IMR-90 (cell line): ENCODE measurements around the gene IFNA1. TPM values are rescaled to one million over a fixed set of nuclear protein-coding genes. Genes with fewer than 3 reads are reported as not detected.

Experiments
- ATAC-seq: fragments of 200-7000 bp; cut with Tn5 transposase; 2 replicates; pipeline ENCODE4 v1.9.1; 2020; ENCODE audit warnings: low read depth, mild to moderate bottlenecking, moderate library complexity
- BruUV-seq: library from RNA; stranded (reverse); fragments of 400-500 nt; replicated peaks from 2 replicates; lab custom pipeline; 2021; lab: Mats Ljungman, UMichigan
- CTCF ChIA-PET: fragments of 300-600 bp; formaldehyde crosslinking; extraction: SDS; loops from one replicate; lab custom pipeline; 2021; ENCODE audit warnings: antibody characterized with exemption; lab: Yijun Ruan, JAX
- POLR2A ChIA-PET: fragments of 300-600 bp; sonication (Branson Sonifier 250); formaldehyde crosslinking; loops from one replicate; lab custom pipeline; 2022; ENCODE audit warnings: antibody characterized with exemption; ENCODE audit not compliant: unreplicated experiment; lab: Charles Lee
- DNase-seq: peaks from one replicate; pipeline ENCODE4 v3.0.0; 2013
- H2AFZ ChIP-seq: replicated peaks from 2 replicates; pipeline ENCODE3; 2013; ENCODE audit warnings: low read length, mild to moderate bottlenecking; ENCODE audit not compliant: poor library complexity
- H2AK5ac ChIP-seq: 2 replicates; pipeline ENCODE4 v1.6.1; 2013; ENCODE audit warnings: low read depth, low read length, inconsistent platforms
- H2AK9ac ChIP-seq: replicated peaks from 2 replicates; pipeline ENCODE3; 2013; ENCODE audit warnings: mild to moderate bottlenecking, low read depth, low read length, moderate library complexity; ENCODE audit not compliant: poor library complexity
- H2BK120ac ChIP-seq: 2 replicates; pipeline ENCODE4 v1.6.1; 2013; ENCODE audit warnings: low read depth, low read length, inconsistent platforms
- H2BK15ac ChIP-seq: 3 replicates; pipeline ENCODE4 v1.6.1; 2013; ENCODE audit warnings: low read depth, low read length, inconsistent platforms
- H2BK20ac ChIP-seq: 2 replicates; pipeline ENCODE4 v1.6.1; 2013; ENCODE audit warnings: low read depth, mild to moderate bottlenecking, inconsistent platforms, low read length, moderate library complexity
- H2BK5ac ChIP-seq: 2 replicates; pipeline ENCODE4 v1.6.1; 2013; ENCODE audit warnings: mild to moderate bottlenecking, low read depth, low read length, inconsistent platforms; ENCODE audit not compliant: poor library complexity, severe bottlenecking
- H3K14ac ChIP-seq: replicated peaks from 2 replicates; pipeline ENCODE4 v1.6.1; 2013; ENCODE audit warnings: low read depth, low read length, inconsistent platforms
- H3K18ac ChIP-seq: 2 replicates; pipeline ENCODE4 v1.6.1; 2013; ENCODE audit warnings: low read depth, low read length, control low read depth
- H3K23ac ChIP-seq: 2 replicates; pipeline ENCODE4 v1.6.1; 2013; ENCODE audit warnings: low read depth, low read length, inconsistent platforms
- H3K27ac ChIP-seq: 2 replicates; pipeline ENCODE4 v1.5.1; 2013; ENCODE audit warnings: mild to moderate bottlenecking, control low read depth, low read length; ENCODE audit not compliant: insufficient read depth
- H3K27me3 ChIP-seq: 2 replicates; pipeline ENCODE4 v1.6.1; 2013; ENCODE audit warnings: low read length; ENCODE audit not compliant: control insufficient read depth, insufficient read depth
- H3K36me3 ChIP-seq: 2 replicates; pipeline ENCODE4 v1.6.1; 2013; ENCODE audit warnings: low read length, mixed read lengths; ENCODE audit not compliant: control insufficient read depth, insufficient read depth
- H3K4ac ChIP-seq: 2 replicates; pipeline ENCODE4 v1.6.1; 2013; ENCODE audit warnings: low read depth, low read length, inconsistent platforms
- H3K4me1 ChIP-seq: 2 replicates; pipeline ENCODE4 v1.6.1; 2013; ENCODE audit warnings: low read length, mixed read lengths; ENCODE audit not compliant: control insufficient read depth, insufficient read depth
- H3K4me2 ChIP-seq: 2 replicates; pipeline ENCODE4 v1.6.1; 2013; ENCODE audit warnings: low read depth, mild to moderate bottlenecking, control low read depth, low read length, moderate library complexity
- H3K4me3 ChIP-seq: 2 replicates; pipeline ENCODE4 v1.5.1; 2013; ENCODE audit warnings: low read depth, mild to moderate bottlenecking, control low read depth, low read length, moderate library complexity; ENCODE audit not compliant: insufficient read depth
- H3K56ac ChIP-seq: 2 replicates; pipeline ENCODE4 v1.6.1; 2013; ENCODE audit warnings: low read length, inconsistent platforms; ENCODE audit not compliant: insufficient read depth; ENCODE audit errors: extremely low read depth
- H3K79me1 ChIP-seq, 2 experiments: 2 replicates each; pipeline ENCODE4 v1.6.1; 2013; ENCODE audit warnings: low read length in 2 of 2, inconsistent platforms in 1 of 2, low read depth in 1 of 2
- H3K9ac ChIP-seq: 2 replicates; pipeline ENCODE4 v1.6.1; 2013; ENCODE audit warnings: low read depth, low read length, control low read depth
- H3K9me1 ChIP-seq: 2 replicates; pipeline ENCODE4 v1.6.1; 2013; ENCODE audit warnings: low read length, inconsistent platforms; ENCODE audit not compliant: insufficient read depth
- H3K9me3 ChIP-seq: 2 replicates; pipeline ENCODE4 v1.6.1; 2013; ENCODE audit warnings: low read length; ENCODE audit not compliant: control insufficient read depth, insufficient read depth
- H4K20me1 ChIP-seq: 2 replicates; pipeline ENCODE4 v1.6.1; 2013; ENCODE audit warnings: low read length, inconsistent platforms; ENCODE audit not compliant: insufficient read depth
- H4K5ac ChIP-seq: 2 replicates; pipeline ENCODE4 v1.6.1; 2013; ENCODE audit warnings: mild to moderate bottlenecking, low read depth, low read length, control low read depth
- H4K8ac ChIP-seq, 2 experiments: 2 replicates each; pipeline ENCODE4 v1.6.1; 2013; ENCODE audit warnings: low read depth in 2 of 2, low read length in 2 of 2, control low read depth in 1 of 2, inconsistent platforms in 1 of 2
- H4K91ac ChIP-seq: 2 replicates; pipeline ENCODE4 v1.6.1; 2013; ENCODE audit warnings: low read depth, low read length, inconsistent platforms; ENCODE audit not compliant: insufficient read depth
- BHLHE40 ChIP-seq: fragments of 150-350 bp; IDR thresholded peaks from 2 replicates; pipeline ENCODE4 v1.6.1; 2016; ENCODE audit warnings: mild to moderate bottlenecking, low read depth, low read length
- CEBPB ChIP-seq: IDR thresholded peaks from 2 replicates; pipeline ENCODE4 v1.6.1; 2012; ENCODE audit warnings: low read depth, low read length, improper control_type of control experiment
- CHD1 ChIP-seq: IDR thresholded peaks from 2 replicates; pipeline ENCODE4 v1.6.1; 2012; ENCODE audit warnings: low read depth, low read length, improper control_type of control experiment
- CTCF ChIP-seq: conservative IDR thresholded peaks from 2 replicates; pipeline ENCODE4 v1.5.1; 2012; ENCODE audit warnings: mild to moderate bottlenecking, low read depth, low read length, improper control_type of control experiment
- ELK1 ChIP-seq: fragments of 150-350 bp; IDR thresholded peaks from 2 replicates; pipeline ENCODE4 v1.6.1; 2016; ENCODE audit warnings: low read depth, mild to moderate bottlenecking, low read length, moderate library complexity, borderline replicate concordance
- FOS ChIP-seq: fragments of 150-350 bp; IDR thresholded peaks from 2 replicates; pipeline ENCODE4 v1.6.1; 2016; ENCODE audit warnings: low read depth, low read length
- MAFK ChIP-seq: IDR thresholded peaks from 2 replicates; pipeline ENCODE4 v1.6.1; 2012; ENCODE audit warnings: low read depth, low read length, improper control_type of control experiment
- MXI1 ChIP-seq: IDR thresholded peaks from 2 replicates; pipeline ENCODE4 v1.6.1; 2012; ENCODE audit warnings: low read depth, mild to moderate bottlenecking, low read length, moderate library complexity, borderline replicate concordance
- NFE2L2 ChIP-seq: fragments of 150-350 bp; IDR thresholded peaks from 2 replicates; pipeline ENCODE4 v1.6.1; 2016; ENCODE audit warnings: low read depth, mild to moderate bottlenecking, low read length
- POLR2A ChIP-seq: IDR thresholded peaks from 2 replicates; pipeline ENCODE4 v1.6.1; 2012; ENCODE audit warnings: mild to moderate bottlenecking, low read depth, low read length
- RAD21 ChIP-seq: IDR thresholded peaks from 2 replicates; pipeline ENCODE4 v1.6.1; 2012; ENCODE audit warnings: low read length, improper control_type of control experiment
- RFX5 ChIP-seq: IDR thresholded peaks from 2 replicates; pipeline ENCODE4 v1.8.0; 2012; ENCODE audit warnings: low read depth, mild to moderate bottlenecking, low read length, moderate library complexity
- SMC3 ChIP-seq: fragments of 150-350 bp; IDR thresholded peaks from 2 replicates; pipeline ENCODE4 v1.6.1; 2016; ENCODE audit warnings: low read depth, mild to moderate bottlenecking, antibody characterized with exemption, low read length, moderate library complexity
- USF2 ChIP-seq: fragments of 150-350 bp; IDR thresholded peaks from 2 replicates; pipeline ENCODE4 v1.6.1; 2017; ENCODE audit warnings: mild to moderate bottlenecking, antibody characterized with exemption, low read length, low read depth
- WGBS, 2 experiments: methylation state at CpG; one replicate each; pipeline versions ENCODE4 v1.1.5 to v1.1.7; 2013; ENCODE audit warnings: missing lambda C conversion rate in 2 of 2; ENCODE audit not compliant: insufficient read length in 1 of 2; ENCODE audit errors: extremely low coverage in 2 of 2; 5-methylcytosine and 5-hydroxymethylcytosine counted together
- dilution Hi-C: fragments of 300-500 bp; cut with HindIII; formaldehyde crosslinking; loops from one replicate; pipeline ENCODE4 v1.14.3; 2018; ENCODE audit warnings: low sequenced_read_pairs; ENCODE audit not compliant: unreplicated experiment
- in situ Hi-C: fragments of 300-500 bp; cut with MboI; formaldehyde crosslinking; loops from 3 replicates; pipeline ENCODE4 v1.14.3; 2019; ENCODE audit warnings: low sequenced_read_pairs, inconsistent platforms, mixed read lengths
- intact Hi-C: fragments of 100-400 bp; cut with micrococcal nuclease; formaldehyde crosslinking; loops from 2 replicates; pipeline ENCODE4 v1.10.0; 2022
- polyA plus RNA-seq, 3 experiments: library from polyadenylated mRNA; depleted of rRNA; stranded (reverse); fragments of >200 nt; gene quantifications; 2 replicates each; pipeline ENCODE4 v1.2.3, GENCODE V29; 2012; ENCODE audit warnings: low replicate concordance in 1 of 3
- total RNA-seq: library from RNA; depleted of rRNA; stranded (reverse); fragments of >200 nt; gene quantifications from 2 replicates; pipeline ENCODE4 v1.2.3, GENCODE V29; 2012

Gene IFNA1
- total and polyA plus RNA-seq, 2 of the 4 experiments (the other 2 are of a cell fraction), result not detected

DNA sequence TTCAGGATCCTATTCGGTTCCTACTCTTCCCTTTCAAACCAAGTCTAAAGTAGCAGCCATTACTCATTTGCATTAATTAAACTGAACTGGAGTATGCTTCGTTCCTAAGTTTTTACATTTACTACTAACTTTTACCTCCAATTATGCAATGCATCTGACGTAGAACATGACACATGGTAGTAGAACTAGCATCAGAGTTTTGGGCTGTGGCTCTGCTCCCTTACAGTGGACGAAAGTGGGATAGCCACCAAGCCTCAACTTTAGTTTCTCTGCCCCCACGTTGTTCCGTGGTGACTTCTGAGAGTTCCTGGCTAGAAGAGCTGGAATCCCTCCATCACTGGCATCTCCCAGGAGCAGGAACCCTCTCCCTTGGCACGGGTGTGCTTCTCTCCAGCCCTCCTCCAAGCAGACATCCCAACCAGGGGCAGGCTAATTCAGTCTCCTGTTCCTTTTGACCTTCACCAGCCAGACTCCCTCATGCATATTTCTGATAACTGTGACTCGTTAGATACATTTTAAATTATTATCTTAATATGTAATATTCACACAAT lies 39.0 kb downstream of the IFNA1 start:
- no peak overlapping the region for H2BK20ac ChIP-seq
- H2BK5ac ChIP-seq, result no peak overlapping the region
- TF ChIP-seq CEBPB, result no peak
- TF ChIP-seq NFE2L2, result no peak
- TF ChIP-seq ELK1, result no peak
- TF ChIP-seq SMC3, result no peak
- TF ChIP-seq RFX5, result no peak
- TF ChIP-seq USF2, result no peak
- TF ChIP-seq MXI1, result no peak
- TF ChIP-seq CTCF, result no peak
- TF ChIP-seq FOS, result no peak
- no peak for TF ChIP-seq BHLHE40
- TF ChIP-seq MAFK, result no peak
- TF ChIP-seq RAD21, result no peak
- TF ChIP-seq CHD1, result no peak
- TF ChIP-seq POLR2A, result no peak
- no TSS peak for BruUV-seq
- no peak overlapping the region for H2BK120ac ChIP-seq
- WGBS, 2 experiments, result 88% methylated on average over 3 of the region's 8 CpGs; no CpG with 5 or more reads in 1 of the 2 experiments
- no peak overlapping the region for H3K4ac ChIP-seq
- no peak overlapping the region for H2BK15ac ChIP-seq
- CTCF ChIA-PET, result interaction anchor here (0.5 kb wide), 1 partner anchor 16 kb away, joined by 3 read pairs; no protein-coding TSS in a partner anchor
- DNase-seq, result no peak
- no peak overlapping the region for H3K9ac ChIP-seq
- H3K4me3 ChIP-seq, result no peak overlapping the region
- in situ Hi-C loops (no loop called here), intact Hi-C loops (no loop called here), dilution Hi-C loops (no loop called here)
- peaks cover 3% of the 10 kb centered on the region; the same call in 1 of the 2 replicates for H3K36me3 ChIP-seq
- no peak overlapping the region for H4K91ac ChIP-seq
- H3K9me1 ChIP-seq, result no peaks in the 10 kb centered on the region; the same call in 1 of the 2 replicates
- H4K5ac ChIP-seq, result no peak overlapping the region
- POLR2A ChIA-PET, result no interaction called here
- no peak overlapping the region for H2AFZ ChIP-seq
- no peak overlapping the region for H3K27ac ChIP-seq
- no peak overlapping the region for H4K8ac ChIP-seq
- H3K9me3 ChIP-seq, result no peaks in the 10 kb centered on the region
- peak overlapping the region; percentile 1 for H2AK9ac ChIP-seq
- no peaks in the 10 kb centered on the region; a peak in 2 of 4 replicates for H3K79me1 ChIP-seq
- H3K27me3 ChIP-seq, result no peaks in the 10 kb centered on the region
- no peak for ATAC-seq
- H3K23ac ChIP-seq, result no peak overlapping the region
- H3K56ac ChIP-seq, result no peak overlapping the region
- H2AK5ac ChIP-seq, result no peak overlapping the region
- H3K4me1 ChIP-seq, result no peaks in the 10 kb centered on the region
- H3K14ac ChIP-seq, result no peak overlapping the region
- H3K18ac ChIP-seq, result no peak overlapping the region
- no peak overlapping the region for H3K4me2 ChIP-seq
- H4K20me1 ChIP-seq, result no peaks in the 10 kb centered on the region
